ENCODE measurements around the gene SAMD10. TPM values are rescaled to one million over a fixed set of nuclear protein-coding genes. Genes with fewer than 3 reads are reported as not detected.
A peak's percentile ranks its signal among the peaks of the same experiment; 100 is the strongest.

SAMD10 gene
- total RNA-seq, 2 experiments from 2014 or later: 26.0 to 33.4 TPM

DNA sequence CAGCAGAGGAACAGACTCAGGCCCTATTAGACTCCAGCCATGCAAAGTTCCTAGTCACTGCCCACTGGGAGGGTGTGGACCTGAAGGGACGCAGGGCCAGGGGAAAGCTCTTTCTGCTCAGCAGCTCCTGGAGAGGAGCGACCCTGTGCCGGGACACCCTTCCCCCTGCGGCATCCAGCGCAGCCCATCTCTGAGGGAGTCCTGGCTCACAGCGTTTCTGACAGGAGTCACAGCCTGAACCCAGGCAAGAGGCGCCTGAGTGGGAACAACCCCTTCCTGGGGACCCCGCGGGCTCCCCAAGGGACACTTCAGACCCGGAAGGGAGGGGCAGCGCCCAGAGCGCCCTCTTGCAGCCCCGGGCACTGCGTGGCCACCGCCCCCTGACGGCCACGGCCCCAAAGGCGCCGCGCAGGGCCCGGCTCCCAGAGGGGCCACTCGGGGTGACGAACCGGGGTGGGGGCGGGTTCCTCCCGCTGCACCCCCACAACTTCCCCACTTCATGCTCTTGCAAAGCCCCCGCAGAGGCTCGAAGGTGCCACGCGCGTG lies 24.1 kb downstream of the SAMD10 start:
- peak overlapping the region; percentile 65 for H3K27ac Mint-ChIP-seq
- no peaks in the 10 kb centered on the region for H3K27me3 Mint-ChIP-seq
- DNase-seq (peak; percentile 69), ATAC-seq (peak; percentile 21)
- CTCF ChIA-PET: interaction anchor here (0.6 to 2.3 kb wide), 7 partner anchors 12 to 418 kb away, joined by 3 to 18 read pairs (median 4); partner anchors contain the start of gene PTK6
- peaks cover 30% of the 10 kb centered on the region for H3K4me1 Mint-ChIP-seq
- H3K36me3 Mint-ChIP-seq: no peaks in the 10 kb centered on the region
- no peaks in the 10 kb centered on the region for H3K9me3 Mint-ChIP-seq (ENCODE audit: low read depth)
- H3K4me3 Mint-ChIP-seq: peak overlapping the region; percentile 78

GRCh38 chr20:63953764-63954429 lies 25.5 kb downstream of the SAMD10 start:
- H3K4me1 Mint-ChIP-seq: peaks cover 41% of the 10 kb centered on the region
- no peaks in the 10 kb centered on the region for H3K27me3 Mint-ChIP-seq
- no peaks in the 10 kb centered on the region for H3K9me3 Mint-ChIP-seq (ENCODE audit: low read depth)
- no peaks in the 10 kb centered on the region for H3K36me3 Mint-ChIP-seq
- peak overlapping the region; percentile 66 for H3K27ac Mint-ChIP-seq
- CTCF ChIA-PET: interaction anchor here (1.3 to 2.6 kb wide), 3 partner anchors 20 to 85 kb away, joined by 3 to 7 read pairs (median 5); no protein-coding TSS in a partner anchor
- ATAC-seq: no peak
- peak overlapping the region; percentile 78 for H3K4me3 Mint-ChIP-seq
- no peak for DNase-seq

DNA sequence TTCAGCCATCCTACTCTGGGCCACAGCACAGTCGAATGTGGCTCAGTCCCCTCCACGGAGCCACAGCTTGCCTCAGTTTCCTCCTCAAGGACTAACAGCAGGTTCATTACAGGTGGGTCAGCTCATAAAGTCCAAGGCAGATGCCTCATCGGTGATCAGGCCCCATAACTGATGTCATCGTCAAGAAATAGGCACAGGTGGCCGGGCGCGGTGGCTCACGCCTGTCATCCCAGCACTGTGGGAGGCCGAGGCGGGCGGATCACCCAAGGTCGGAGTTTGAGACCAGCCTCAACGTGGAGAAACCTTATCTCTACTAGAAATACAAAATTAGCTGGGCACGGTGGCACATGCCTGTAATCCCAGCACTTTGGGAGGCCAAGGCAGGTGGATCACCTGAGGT lies 26.7 kb downstream of the SAMD10 start:
- Mint-ChIP-seq H3K36me3 (no peaks in the 10 kb centered on the region), H3K4me1 (peaks cover 49% of the 10 kb centered on the region), H3K4me3 (no peak overlapping the region), H3K27ac (no peak overlapping the region), H3K9me3 (ENCODE audit: low read depth) (no peaks in the 10 kb centered on the region), H3K27me3 (no peaks in the 10 kb centered on the region)
- CTCF ChIA-PET: interaction anchor here (1.8 to 2.6 kb wide), 2 partner anchors 21 to 86 kb away, joined by 5 to 7 read pairs; no protein-coding TSS in a partner anchor
- ATAC-seq: no peak
- no peak for DNase-seq

DNA sequence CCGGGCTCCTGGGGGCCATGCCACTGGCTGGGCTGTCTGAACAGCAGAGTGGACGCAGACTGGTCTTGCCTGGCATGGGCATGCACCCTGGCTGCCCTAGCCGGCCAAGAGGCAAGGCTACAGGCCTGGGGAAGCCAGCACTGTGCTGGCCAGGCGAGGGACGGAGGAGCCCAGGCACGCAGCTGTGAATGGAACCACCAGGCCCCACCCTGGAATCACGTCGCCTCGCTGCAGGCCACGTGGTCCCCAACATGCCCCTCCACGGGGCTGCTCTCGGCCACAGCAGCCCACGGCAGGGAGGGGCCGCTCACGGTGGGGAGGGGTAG lies 27.3 kb downstream of the SAMD10 start:
- CTCF ChIA-PET: interaction anchor here (1.8 to 2.6 kb wide), 2 partner anchors 22 to 87 kb away, joined by 5 to 7 read pairs; no protein-coding TSS in a partner anchor
- Mint-ChIP-seq H3K27me3 (no peaks in the 10 kb centered on the region), H3K27ac (no peak overlapping the region), H3K4me1 (peaks cover 49% of the 10 kb centered on the region), H3K4me3 (no peak overlapping the region), H3K9me3 (ENCODE audit: low read depth) (no peaks in the 10 kb centered on the region), H3K36me3 (no peaks in the 10 kb centered on the region)
- DNase-seq: no peak
- ATAC-seq: no peak

DNA sequence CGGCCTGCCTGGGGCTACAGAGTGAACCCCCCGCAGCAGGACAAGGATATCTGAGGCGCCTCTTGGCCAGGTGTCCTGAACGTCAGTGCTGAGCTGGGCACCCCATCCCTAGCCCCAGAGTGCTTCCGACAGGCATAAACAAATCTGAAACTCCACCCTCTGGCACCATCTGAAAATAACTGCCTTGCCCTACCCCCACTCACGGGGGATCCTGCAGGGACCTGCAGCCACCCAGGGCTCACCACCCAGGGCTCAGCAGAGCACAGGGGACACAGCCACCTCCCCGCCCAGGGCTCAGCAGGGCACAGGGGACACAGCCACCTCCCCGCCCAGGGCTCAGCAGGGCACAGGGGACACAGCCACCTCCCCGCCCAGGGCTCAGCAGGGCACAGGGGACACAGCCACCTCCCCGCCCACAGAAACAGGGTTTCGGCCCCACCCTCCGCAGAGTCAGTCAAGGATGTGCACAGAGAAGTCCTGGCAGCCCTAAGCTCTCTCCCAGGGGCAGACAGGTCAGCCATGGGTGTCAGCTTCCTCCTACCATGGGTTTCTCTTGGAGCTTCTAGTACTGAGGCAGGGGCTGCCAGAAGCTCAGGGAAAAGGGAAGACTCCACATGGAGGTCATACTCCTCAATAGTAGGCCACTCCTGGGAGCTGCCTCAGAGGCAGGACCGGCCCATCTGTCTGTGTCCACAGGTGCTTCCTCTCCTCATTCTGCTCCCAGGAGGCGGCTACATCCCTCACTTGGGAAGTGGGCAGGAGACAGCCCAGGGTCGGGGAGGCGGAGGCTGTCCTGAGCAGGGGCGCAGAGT lies 27.8 kb downstream of the SAMD10 start:
- CTCF ChIA-PET: interaction anchor here (0.9 to 2.6 kb wide), 4 partner anchors 22 to 413 kb away, joined by 3 to 9 read pairs (median 6); no protein-coding TSS in a partner anchor
- Mint-ChIP-seq H3K4me3 (no peak overlapping the region), H3K36me3 (no peaks in the 10 kb centered on the region), H3K27ac (no peak overlapping the region), H3K27me3 (no peaks in the 10 kb centered on the region), H3K4me1 (peaks cover 50% of the 10 kb centered on the region), H3K9me3 (ENCODE audit: low read depth) (no peaks in the 10 kb centered on the region)
- ATAC-seq (no peak), DNase-seq (no peak)

GRCh38 chr20:63950701-63951397 lies 28.6 kb downstream of the SAMD10 start:
- Mint-ChIP-seq H3K36me3 (no peaks in the 10 kb centered on the region), H3K27me3 (no peaks in the 10 kb centered on the region), H3K27ac (no peak overlapping the region), H3K4me1 (peaks cover 49% of the 10 kb centered on the region), H3K4me3 (no peak overlapping the region), H3K9me3 (ENCODE audit: low read depth) (no peaks in the 10 kb centered on the region)
- ATAC-seq (no peak), DNase-seq (no peak)
- CTCF ChIA-PET: interaction anchor here (0.9 to 1.6 kb wide), 2 partner anchors 88 to 412 kb away, joined by 3 to 9 read pairs; no protein-coding TSS in a partner anchor

DNA sequence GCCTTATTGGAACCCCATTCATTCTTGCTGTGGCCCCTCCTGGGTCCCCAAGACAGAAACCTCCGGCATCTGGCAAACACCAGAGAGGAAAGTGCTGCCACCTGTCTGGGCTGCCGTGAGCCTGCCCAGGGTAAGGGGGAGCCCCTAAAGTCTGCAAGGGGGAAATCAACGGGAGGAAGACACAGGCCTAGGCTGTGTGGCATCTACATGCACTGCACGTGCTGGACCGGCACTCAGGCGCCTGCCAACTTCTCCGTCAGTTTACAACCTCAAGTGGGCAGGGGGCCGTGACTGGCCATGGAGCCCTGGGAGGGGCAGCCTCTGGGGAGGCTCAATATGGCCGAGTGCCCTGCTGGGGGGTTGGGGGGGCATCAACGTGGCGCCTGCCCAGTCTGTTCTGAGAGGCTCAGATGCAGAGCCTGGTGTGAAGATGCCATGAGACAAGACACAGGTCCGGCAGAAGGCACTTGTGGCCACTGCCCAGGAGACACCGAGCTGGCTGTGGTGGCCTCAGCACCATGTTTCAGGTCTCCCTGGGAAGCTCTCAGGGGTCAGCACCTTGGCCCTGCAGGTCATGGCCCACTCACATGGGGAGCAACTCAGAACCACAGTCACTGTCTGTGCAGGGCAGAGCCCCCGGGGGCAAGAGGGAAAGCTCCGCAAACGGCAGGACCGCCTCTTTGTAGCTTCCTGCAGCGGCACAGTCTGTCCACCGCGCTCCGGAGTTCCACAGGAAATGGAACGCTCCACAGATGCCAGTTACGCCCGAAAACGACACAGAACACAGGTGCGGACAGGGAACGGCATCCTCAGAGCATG lies 31.6 kb downstream of the SAMD10 start:
- CTCF ChIA-PET: no interaction called here
- peaks cover 3% of the 10 kb centered on the region for H3K36me3 Mint-ChIP-seq
- H3K9me3 Mint-ChIP-seq (ENCODE audit: low read depth): no peaks in the 10 kb centered on the region
- H3K4me3 Mint-ChIP-seq: peak overlapping the region; percentile 32
- H3K27ac Mint-ChIP-seq: peak overlapping the region; percentile 64
- peak; percentile 31 for ATAC-seq
- H3K4me1 Mint-ChIP-seq: peaks cover 30% of the 10 kb centered on the region
- no peaks in the 10 kb centered on the region for H3K27me3 Mint-ChIP-seq
- no peak for DNase-seq

DNA sequence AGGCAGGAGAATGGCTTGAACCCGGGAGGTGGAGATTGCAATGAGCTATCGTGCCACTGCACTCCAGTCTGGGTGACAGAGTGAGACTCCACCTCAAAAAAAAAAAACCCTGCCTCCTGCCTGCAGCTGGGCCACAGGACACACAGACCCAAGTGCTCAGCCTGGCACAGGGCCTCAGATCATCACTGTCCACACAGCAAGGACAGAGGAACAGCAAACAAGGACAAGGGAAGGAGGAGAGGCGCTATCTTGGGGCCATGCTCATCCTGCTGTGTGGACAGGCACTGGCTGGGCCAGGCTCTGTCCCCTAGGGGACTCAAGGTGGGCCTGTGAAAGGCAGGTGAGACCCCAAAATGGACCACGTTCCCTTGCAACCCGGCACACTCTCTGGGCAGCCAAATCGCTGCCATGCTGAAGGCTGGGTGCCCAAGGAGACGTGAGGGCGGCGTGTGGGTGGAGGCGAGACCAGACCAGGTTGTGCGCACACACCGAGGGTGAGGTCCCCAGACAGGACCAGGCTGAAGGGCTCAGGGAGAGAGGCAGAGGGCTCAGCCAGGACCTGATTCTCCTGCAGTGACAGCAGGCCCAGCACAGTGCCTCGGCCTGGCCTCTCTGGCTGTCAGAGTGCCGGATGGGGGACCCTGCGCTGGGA lies 32.3 kb downstream of the SAMD10 start:
- Mint-ChIP-seq H3K27me3 (no peaks in the 10 kb centered on the region), H3K4me3 (no peak overlapping the region), H3K36me3 (peaks cover 4% of the 10 kb centered on the region), H3K9me3 (ENCODE audit: low read depth) (no peaks in the 10 kb centered on the region), H3K4me1 (peaks cover 33% of the 10 kb centered on the region), H3K27ac (peak overlapping the region; percentile 49)
- CTCF ChIA-PET: no interaction called here
- no peak for ATAC-seq
- no peak for DNase-seq

DNA sequence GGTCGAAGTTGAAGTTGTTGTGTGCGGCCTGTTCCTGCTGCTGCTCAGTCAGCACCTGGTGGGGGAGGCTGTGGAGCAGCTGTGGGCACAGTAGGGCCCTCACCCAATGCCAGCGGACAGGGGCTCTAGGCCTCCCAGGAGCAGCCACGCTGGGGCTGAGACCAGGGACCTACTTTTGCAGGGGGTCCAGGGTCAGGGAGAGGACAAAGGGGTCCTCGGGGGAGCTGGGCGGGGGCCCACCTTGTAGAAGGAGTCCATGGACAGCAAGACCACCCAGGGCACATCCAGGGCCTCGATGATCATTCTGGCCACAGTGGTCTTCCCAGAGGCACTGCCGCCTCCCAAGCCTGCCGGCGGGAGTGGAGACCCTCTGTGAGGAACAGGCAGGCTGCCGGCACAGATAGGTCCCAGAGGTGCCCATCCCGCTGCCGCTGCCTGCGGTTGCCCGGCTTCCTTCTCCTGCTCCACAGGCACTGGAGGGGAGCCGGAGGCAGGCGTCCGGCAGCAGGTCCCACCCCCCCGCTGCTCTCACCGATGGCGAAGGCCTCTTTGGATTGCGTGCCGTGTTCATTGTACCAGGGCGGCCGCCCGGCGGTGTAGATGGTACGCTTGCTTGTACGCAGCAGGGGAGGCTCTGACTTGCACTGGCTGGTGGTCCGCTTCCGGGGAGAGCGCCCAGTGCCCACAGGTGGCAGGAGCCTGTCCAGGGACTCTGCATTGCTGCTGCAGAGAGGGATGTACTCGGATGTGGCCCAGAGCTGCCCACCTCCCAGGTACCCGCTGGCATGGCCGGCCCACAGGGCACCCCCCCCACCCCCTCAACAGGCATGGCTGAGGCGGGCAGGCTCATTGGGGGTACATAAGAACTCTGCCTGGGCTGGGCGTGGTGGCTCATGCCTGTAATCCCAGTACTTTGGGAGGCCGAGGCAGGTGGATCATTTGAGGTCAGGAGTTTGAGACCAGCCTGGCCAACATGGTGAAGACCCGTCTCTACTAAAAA lies 33.2 kb downstream of the SAMD10 start:
- Mint-ChIP-seq H3K27ac (no peak overlapping the region), H3K4me1 (peaks cover 38% of the 10 kb centered on the region), H3K9me3 (ENCODE audit: low read depth) (no peaks in the 10 kb centered on the region), H3K4me3 (no peak overlapping the region), H3K27me3 (no peaks in the 10 kb centered on the region), H3K36me3 (peaks cover 4% of the 10 kb centered on the region)
- ATAC-seq (no peak), DNase-seq (no peak)
- CTCF ChIA-PET: no interaction called here

GRCh38 chr20:63945031-63945658 lies 34.3 kb downstream of the SAMD10 start:
- no peak overlapping the region for H3K4me3 Mint-ChIP-seq

More at GRCh38 chr20:63945031-63945658, 34.3 kb downstream of the SAMD10 start:
- no peak overlapping the region for H3K27ac Mint-ChIP-seq
- DNase-seq (no peak), ATAC-seq (no peak)
- H3K27me3 Mint-ChIP-seq: no peaks in the 10 kb centered on the region
- H3K9me3 Mint-ChIP-seq (ENCODE audit: low read depth): no peaks in the 10 kb centered on the region
- H3K4me1 Mint-ChIP-seq: peaks cover 41% of the 10 kb centered on the region
- CTCF ChIA-PET: no interaction called here
- H3K36me3 Mint-ChIP-seq: peaks cover 9% of the 10 kb centered on the region
